HepG2 (cell line): ENCODE results near the gene CREB3. TPM values are rescaled to one million over a fixed set of nuclear protein-coding genes. Genes with fewer than 3 reads are reported as not detected.
A peak's percentile ranks its signal among the peaks of the same experiment; 100 is the strongest.

ENCODE experiments used
- CENPX ChIP-seq: sonication (generic); formaldehyde crosslinking; IDR thresholded peaks from 2 replicates; pipeline ENCODE4 v1.9.0; 2021; ENCODE audit warnings: mild to moderate bottlenecking, missing genetic modification reagents, moderate library complexity
- DR1 ChIP-seq: sonication (generic); formaldehyde crosslinking; IDR thresholded peaks from 2 replicates; pipeline ENCODE4 v1.8.0; 2021; ENCODE audit warnings: mild to moderate bottlenecking, missing genetic modification reagents, inconsistent platforms
- FIP1L1 ChIP-seq: fragments of 200-400 bp; formaldehyde crosslinking; IDR thresholded peaks from 2 replicates; pipeline ENCODE4 v1.6.1; 2018; ENCODE audit warnings: low read depth, mild to moderate bottlenecking, low read length, moderate library complexity, borderline replicate concordance; ENCODE audit not compliant: insufficient read depth
- FOXK1 ChIP-seq: sonication (generic); formaldehyde crosslinking; IDR thresholded peaks from 2 replicates; pipeline ENCODE4 v1.4.0; 2020; ENCODE audit warnings: low read depth, missing genetic modification reagents, borderline replicate concordance
- GPN1 ChIP-seq: sonication (generic); formaldehyde crosslinking; IDR thresholded peaks from 2 replicates; pipeline ENCODE4 v1.5.1; 2020; ENCODE audit warnings: missing genetic modification reagents, borderline replicate concordance
- HES4 ChIP-seq: sonication (generic); formaldehyde crosslinking; IDR thresholded peaks from 2 replicates; pipeline ENCODE4 v1.9.0; 2021; ENCODE audit warnings: mild to moderate bottlenecking, missing genetic modification reagents, borderline replicate concordance
- HNRNPH1 ChIP-seq: fragments of 200-400 bp; formaldehyde crosslinking; optimal IDR thresholded peaks from 2 replicates; pipeline ENCODE3; 2017; ENCODE audit warnings: mild to moderate bottlenecking, low read depth, low read length
- KDM5A ChIP-seq: fragments of 200-600 bp; sonication (generic); IDR thresholded peaks from 2 replicates; pipeline ENCODE4 v1.7.0; 2018; ENCODE audit warnings: antibody characterized with exemption, mild to moderate bottlenecking, low read length, borderline replicate concordance
- NKX3-1 ChIP-seq: sonication (generic); formaldehyde crosslinking; IDR thresholded peaks from 2 replicates; pipeline ENCODE4 v1.5.0; 2020; ENCODE audit warnings: missing genetic modification reagents
- RFX3 ChIP-seq: IDR thresholded peaks from 2 replicates; pipeline ENCODE4 v1.6.1; 2016; ENCODE audit warnings: missing biosample characterization, missing genetic modification reagents
- SMC3 ChIP-seq: IDR thresholded peaks from 2 replicates; pipeline ENCODE4 v1.6.1; 2011; ENCODE audit warnings: low read length, improper control_type of control experiment
- SRSF1 ChIP-seq: fragments of 200-400 bp; formaldehyde crosslinking; optimal IDR thresholded peaks from 2 replicates; pipeline ENCODE3; 2017; ENCODE audit warnings: mild to moderate bottlenecking, low read depth, low read length, moderate library complexity
- ZNF331 ChIP-seq: sonication (generic); formaldehyde crosslinking; IDR thresholded peaks from 2 replicates; pipeline ENCODE4 v1.4.0; 2020; ENCODE audit warnings: missing genetic modification reagents
- ZNF367 ChIP-seq: sonication (generic); formaldehyde crosslinking; IDR thresholded peaks from 2 replicates; pipeline ENCODE4 v1.4.0; 2020; ENCODE audit warnings: missing genetic modification reagents, borderline replicate concordance
- ZNF619 ChIP-seq: sonication (generic); formaldehyde crosslinking; IDR thresholded peaks from 2 replicates; pipeline ENCODE4 v1.4.0; 2020; ENCODE audit warnings: mild to moderate bottlenecking, missing genetic modification reagents
- ZNF629 ChIP-seq: sonication (generic); formaldehyde crosslinking; conservative IDR thresholded peaks from 2 replicates; pipeline ENCODE4 v1.5.0; 2020; ENCODE audit warnings: missing genetic modification reagents
- ZNF775 ChIP-seq: sonication (generic); formaldehyde crosslinking; IDR thresholded peaks from 2 replicates; pipeline ENCODE4 v1.4.0; 2020; ENCODE audit warnings: missing genetic modification reagents, mild to moderate bottlenecking, moderate library complexity, borderline replicate concordance
- ZNF777 ChIP-seq: sonication (generic); formaldehyde crosslinking; IDR thresholded peaks from 2 replicates; pipeline ENCODE4 v1.4.0; 2020; ENCODE audit warnings: missing genetic modification reagents
- polyA plus RNA-seq, 8 experiments: library from polyadenylated mRNA; depleted of rRNA in 3 of 8; stranded (reverse) in 7 of 8; unstranded in 1 of 8; fragments of >200 nt; fragmentation: Illumina TruSeq in 4 of 8; extraction: Trizol in 4 of 8; gene quantifications; 2 replicates each; pipeline versions ENCODE4 v1.2.1 to v1.2.3, GENCODE V29; 2011 to 2016; ENCODE audit warnings: low read depth in 4 of 8, missing spikeins in 1 of 8, mixed read lengths in 1 of 8; ENCODE audit not compliant: insufficient read depth in 1 of 8
- total RNA-seq, 5 experiments: library from RNA; depleted of rRNA; stranded (reverse); fragments of >200 nt; fragmentation: Illumina TruSeq; extraction: Trizol; gene quantifications; 2 replicates each; pipeline ENCODE4 v1.2.3, GENCODE V29; 2016; ENCODE audit warnings: low read depth in 1 of 5
- TF ChIP-seq, protein P1 (sequence below): sonication (generic); formaldehyde crosslinking; IDR thresholded peaks from 2 replicates; pipeline ENCODE4 v1.5.0; 2020; ENCODE audit warnings: mild to moderate bottlenecking, missing genetic modification reagents, borderline replicate concordance
- TF ChIP-seq, protein P2 (sequence below): sonication (generic); formaldehyde crosslinking; IDR thresholded peaks from 2 replicates; pipeline ENCODE4 v1.4.0; 2020; ENCODE audit warnings: missing genetic modification reagents, borderline replicate concordance
- TF ChIP-seq, protein P3 (sequence below): sonication (generic); formaldehyde crosslinking; IDR thresholded peaks from 2 replicates; pipeline ENCODE4 v1.4.0; 2020; ENCODE audit warnings: low read depth, mild to moderate bottlenecking, missing genetic modification reagents
- TF ChIP-seq, protein P4 (sequence below): sonication (generic); formaldehyde crosslinking; IDR thresholded peaks from 2 replicates; pipeline ENCODE4 v1.4.0; 2020; ENCODE audit warnings: missing genetic modification reagents

Gene CREB3
- total and polyA plus RNA-seq, 2 of the 13 experiments (the other 11 are each of a cell fraction or from before 2014, with no cell fraction given), result 11.1 to 34.2 TPM

DNA sequence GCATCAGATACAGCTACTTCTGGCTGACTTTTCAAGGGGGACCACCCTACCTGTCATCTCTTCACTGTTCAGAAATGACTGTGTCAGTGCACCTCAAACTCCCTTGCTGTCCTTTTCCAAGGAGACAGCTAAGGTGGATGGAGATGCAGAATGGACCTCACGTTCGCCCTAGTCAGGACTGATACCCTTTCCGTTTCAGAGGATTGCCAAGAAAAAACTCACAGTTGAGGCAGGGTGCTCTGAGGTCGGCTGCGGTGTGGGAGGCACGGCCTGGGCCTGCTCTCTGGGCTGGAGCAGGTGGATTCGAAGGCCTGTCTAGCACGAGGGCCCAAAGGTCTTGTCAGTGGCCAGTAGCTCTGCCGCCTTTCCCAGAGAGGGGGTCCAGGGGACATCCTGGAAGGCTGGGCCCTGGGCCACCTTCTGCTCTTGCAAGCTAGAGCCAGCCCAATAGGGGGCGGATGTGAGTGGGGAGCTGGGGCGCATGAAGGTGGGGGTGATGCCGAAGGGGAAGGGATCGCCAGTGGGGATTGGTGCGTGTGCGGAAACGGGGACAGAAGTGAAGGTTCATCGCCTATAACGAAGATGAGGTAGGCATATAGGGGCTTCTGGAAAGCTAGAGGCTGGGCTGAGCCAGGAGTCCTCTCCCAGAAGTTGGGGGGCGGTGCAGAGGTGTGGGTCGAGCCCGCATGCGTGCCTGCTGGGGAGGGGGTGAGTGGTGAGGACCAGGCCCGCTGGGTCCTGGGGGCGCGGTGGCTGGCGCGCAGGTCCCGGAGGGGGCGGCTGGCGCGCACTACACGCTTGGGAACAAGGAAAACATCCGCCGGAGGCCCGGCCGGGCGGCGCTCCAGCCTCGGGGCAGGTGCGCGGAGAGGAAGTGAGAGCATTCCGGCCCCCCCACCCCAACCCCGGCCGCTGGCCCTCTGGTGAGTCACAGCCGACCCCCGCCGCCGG lies 24.1 kb downstream of the CREB3 start (continued):
- TF ChIP-seq, protein P1, sequence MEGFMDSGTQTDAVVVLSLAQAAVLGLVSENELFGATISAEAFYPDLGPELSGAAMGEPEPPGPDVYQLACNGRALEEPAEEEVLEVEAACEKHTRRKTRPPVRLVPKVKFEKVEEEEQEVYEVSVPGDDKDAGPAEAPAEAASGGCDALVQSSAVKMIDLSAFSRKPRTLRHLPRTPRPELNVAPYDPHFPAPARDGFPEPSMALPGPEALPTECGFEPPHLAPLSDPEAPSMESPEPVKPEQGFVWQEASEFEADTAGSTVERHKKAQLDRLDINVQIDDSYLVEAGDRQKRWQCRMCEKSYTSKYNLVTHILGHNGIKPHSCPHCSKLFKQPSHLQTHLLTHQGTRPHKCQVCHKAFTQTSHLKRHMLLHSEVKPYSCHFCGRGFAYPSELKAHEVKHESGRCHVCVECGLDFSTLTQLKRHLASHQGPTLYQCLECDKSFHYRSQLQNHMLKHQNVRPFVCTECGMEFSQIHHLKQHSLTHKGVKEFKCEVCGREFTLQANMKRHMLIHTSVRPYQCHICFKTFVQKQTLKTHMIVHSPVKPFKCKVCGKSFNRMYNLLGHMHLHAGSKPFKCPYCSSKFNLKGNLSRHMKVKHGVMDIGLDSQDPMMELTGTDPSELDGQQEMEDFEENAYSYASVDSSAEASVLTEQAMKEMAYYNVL (CRISPR knock-in tag), result peak; percentile 50; the same call in 1 of the 2 replicates
- no peak for TF ChIP-seq RFX3 (CRISPR knock-in tag)
- peak; percentile 58 for TF ChIP-seq HNRNPH1
- no peak for TF ChIP-seq KDM5A
- TF ChIP-seq, protein P2, sequence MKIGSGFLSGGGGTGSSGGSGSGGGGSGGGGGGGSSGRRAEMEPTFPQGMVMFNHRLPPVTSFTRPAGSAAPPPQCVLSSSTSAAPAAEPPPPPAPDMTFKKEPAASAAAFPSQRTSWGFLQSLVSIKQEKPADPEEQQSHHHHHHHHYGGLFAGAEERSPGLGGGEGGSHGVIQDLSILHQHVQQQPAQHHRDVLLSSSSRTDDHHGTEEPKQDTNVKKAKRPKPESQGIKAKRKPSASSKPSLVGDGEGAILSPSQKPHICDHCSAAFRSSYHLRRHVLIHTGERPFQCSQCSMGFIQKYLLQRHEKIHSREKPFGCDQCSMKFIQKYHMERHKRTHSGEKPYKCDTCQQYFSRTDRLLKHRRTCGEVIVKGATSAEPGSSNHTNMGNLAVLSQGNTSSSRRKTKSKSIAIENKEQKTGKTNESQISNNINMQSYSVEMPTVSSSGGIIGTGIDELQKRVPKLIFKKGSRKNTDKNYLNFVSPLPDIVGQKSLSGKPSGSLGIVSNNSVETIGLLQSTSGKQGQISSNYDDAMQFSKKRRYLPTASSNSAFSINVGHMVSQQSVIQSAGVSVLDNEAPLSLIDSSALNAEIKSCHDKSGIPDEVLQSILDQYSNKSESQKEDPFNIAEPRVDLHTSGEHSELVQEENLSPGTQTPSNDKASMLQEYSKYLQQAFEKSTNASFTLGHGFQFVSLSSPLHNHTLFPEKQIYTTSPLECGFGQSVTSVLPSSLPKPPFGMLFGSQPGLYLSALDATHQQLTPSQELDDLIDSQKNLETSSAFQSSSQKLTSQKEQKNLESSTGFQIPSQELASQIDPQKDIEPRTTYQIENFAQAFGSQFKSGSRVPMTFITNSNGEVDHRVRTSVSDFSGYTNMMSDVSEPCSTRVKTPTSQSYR (CRISPR knock-in tag), result peak; percentile 29; the same call in 1 of the 2 replicates
- no peak for TF ChIP-seq FIP1L1
- TF ChIP-seq ZNF619 (CRISPR knock-in tag), result no peak; the same call in 1 of the 2 replicates
- no peak for TF ChIP-seq CENPX (CRISPR knock-in tag)
- TF ChIP-seq, protein P3, sequence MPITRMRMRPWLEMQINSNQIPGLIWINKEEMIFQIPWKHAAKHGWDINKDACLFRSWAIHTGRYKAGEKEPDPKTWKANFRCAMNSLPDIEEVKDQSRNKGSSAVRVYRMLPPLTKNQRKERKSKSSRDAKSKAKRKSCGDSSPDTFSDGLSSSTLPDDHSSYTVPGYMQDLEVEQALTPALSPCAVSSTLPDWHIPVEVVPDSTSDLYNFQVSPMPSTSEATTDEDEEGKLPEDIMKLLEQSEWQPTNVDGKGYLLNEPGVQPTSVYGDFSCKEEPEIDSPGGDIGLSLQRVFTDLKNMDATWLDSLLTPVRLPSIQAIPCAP (CRISPR knock-in tag), result 0 out of 2 replicates have a peak, but pooled peaks have one; percentile 48
- no peak for TF ChIP-seq GPN1 (CRISPR knock-in tag)
- TF ChIP-seq ZNF629 (CRISPR knock-in tag), result no peak
- TF ChIP-seq ZNF367 (CRISPR knock-in tag), result peak; percentile 84; the same call in 1 of the 2 replicates
- TF ChIP-seq ZNF775 (CRISPR knock-in tag), result 0 out of 2 replicates have a peak, but pooled peaks have one; percentile 10
- TF ChIP-seq NKX3-1, result peak; percentile 83; the same call in 1 of the 2 replicates
- TF ChIP-seq DR1 (CRISPR knock-in tag), result no peak
- TF ChIP-seq SMC3, result no peak
- no peak for TF ChIP-seq ZNF331 (CRISPR knock-in tag)
- no peak for TF ChIP-seq HES4
- TF ChIP-seq, protein P4, sequence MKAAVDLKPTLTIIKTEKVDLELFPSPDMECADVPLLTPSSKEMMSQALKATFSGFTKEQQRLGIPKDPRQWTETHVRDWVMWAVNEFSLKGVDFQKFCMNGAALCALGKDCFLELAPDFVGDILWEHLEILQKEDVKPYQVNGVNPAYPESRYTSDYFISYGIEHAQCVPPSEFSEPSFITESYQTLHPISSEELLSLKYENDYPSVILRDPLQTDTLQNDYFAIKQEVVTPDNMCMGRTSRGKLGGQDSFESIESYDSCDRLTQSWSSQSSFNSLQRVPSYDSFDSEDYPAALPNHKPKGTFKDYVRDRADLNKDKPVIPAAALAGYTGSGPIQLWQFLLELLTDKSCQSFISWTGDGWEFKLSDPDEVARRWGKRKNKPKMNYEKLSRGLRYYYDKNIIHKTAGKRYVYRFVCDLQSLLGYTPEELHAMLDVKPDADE (CRISPR knock-in tag), result 0 out of 2 replicates have a peak, but pooled peaks have one; percentile 72
- TF ChIP-seq SRSF1, result peak; percentile 62
- no peak for TF ChIP-seq FOXK1 (CRISPR knock-in tag)
- peak; percentile 67; the same call in 1 of the 2 replicates for TF ChIP-seq ZNF777 (CRISPR knock-in tag)
